ENCODE measurements around the gene KLB. TPM values are rescaled to one million over a fixed set of nuclear protein-coding genes. Genes with fewer than 3 reads are reported as not detected.
"Not testable (repeated sequence)": the region's sequence is repeated elsewhere in the genome, so short reads cannot be mapped to it uniquely, and the experiment has no call there.

KLB gene
- total and polyA plus RNA-seq, 4 experiments from 2014 or later, result 0.06 TPM; not detected in 3

DNA sequence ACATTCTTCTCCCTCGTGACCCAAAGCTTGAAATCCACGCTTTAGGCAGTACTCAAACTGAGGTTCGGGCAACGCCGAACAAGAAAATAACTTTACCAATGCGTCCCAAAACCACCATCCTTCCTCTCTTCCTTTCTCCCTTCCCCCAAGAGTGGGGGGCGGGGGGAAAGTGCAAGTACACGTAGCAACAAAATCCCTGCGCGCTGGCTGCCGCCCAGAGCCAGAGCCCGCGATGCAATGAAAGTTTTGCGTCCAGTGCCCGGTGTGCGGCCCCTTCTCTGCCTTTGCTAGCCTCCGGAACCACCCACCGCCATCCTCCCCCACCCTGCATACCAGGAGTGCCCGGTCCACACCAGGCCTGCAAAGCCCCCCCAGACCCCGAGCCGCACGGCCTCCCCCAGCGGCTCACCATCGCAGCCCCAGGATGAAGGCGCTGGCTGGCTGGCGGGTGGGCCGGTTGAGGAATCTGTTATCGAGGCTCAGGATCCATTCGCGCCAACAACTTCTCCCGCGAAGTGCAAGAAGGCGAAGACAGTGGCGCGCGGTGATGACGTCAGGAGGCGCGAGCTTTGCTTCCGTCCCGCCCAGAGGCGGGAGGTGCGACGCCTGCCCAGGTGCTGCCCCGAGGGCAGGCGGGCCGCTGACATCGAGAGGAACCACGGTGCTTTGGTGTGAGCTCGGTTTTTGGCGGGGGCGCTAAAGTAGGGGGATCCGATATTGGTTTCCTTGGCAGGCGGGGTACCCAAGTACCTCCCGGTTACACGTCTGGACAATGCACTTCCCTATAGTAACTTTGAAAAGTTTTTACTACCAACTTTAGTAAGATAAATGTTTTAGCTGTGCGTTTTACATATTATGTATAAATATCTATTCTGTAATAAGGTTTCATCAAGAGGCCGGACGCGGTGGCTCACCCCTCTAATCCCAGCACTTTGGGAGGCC lies 40.6 kb upstream of the KLB start, which contains the start of gene RFC1:
Gene RFC1 (minus strand): TSS at position 533 of the 942 bp plus-strand sequence. CDS start 121 bp downstream, at position 412.
- intact Hi-C loops (cut with micrococcal nuclease), result loop anchor here (1.0 to 5.0 kb wide), 5 partner anchors 13 to 1679 kb away; partner anchors contain the start of genes LIAS, RELL1, RPL9 and WDR19
- H3K36me3 ChIP-seq (ENCODE audit: insufficient read depth, low read length), result no peaks in the 10 kb centered on the region
- CTCF ChIA-PET (ENCODE audit: partially characterized antibody), result interaction anchor here (1.0 to 2.4 kb wide), 5 partner anchors 9 to 80 kb away, joined by 3 to 7 read pairs (median 4); no protein-coding TSS in a partner anchor
- no peaks in the 10 kb centered on the region for H3K9me3 ChIP-seq (ENCODE audit: control insufficient read depth in 1 of 2, low read length in 2 of 2)
- no peaks in the 10 kb centered on the region for H3K27me3 Mint-ChIP-seq
- H3K4me1 ChIP-seq (ENCODE audit: insufficient read depth, low read length), result peaks cover 38% of the 10 kb centered on the region
- H3K27me3 ChIP-seq (ENCODE audit: insufficient read depth, low read length), result no peaks in the 10 kb centered on the region
- peak within 1 kb of the TSS; percentile 90 to 97 (median 94) for H3K27ac Mint-ChIP-seq
- peak within 1 kb of the TSS; percentile 90 to 96 (median 93) for H3K4me3 Mint-ChIP-seq
- DNase-seq, result peak; percentile 89 to 94 (median 90)
- peaks cover 22 to 44% (median 29%) of the 10 kb centered on the region in 4 donors for H3K4me1 Mint-ChIP-seq
- H3K36me3 Mint-ChIP-seq, result peaks cover 0 to 7% of the 10 kb centered on the region in 2 donors
- H3K27ac ChIP-seq (ENCODE audit: low read depth, low read length), result peak within 1 kb of the TSS; percentile 83
- peaks cover 0 to 8% (median 0%) of the 10 kb centered on the region in 8 donors for H3K9me3 Mint-ChIP-seq
- POLR2A ChIA-PET (ENCODE audit: partially characterized antibody), result interaction anchor here (0.7 to 4.9 kb wide), 12 partner anchors 9 to 331 kb away, joined by 3 to 52 read pairs (median 5); partner anchors contain the start of genes LIAS, RPL9, SMIM14 and UBE2K
- peak within 1 kb of the TSS; percentile 85 for H3K4me3 ChIP-seq (ENCODE audit: low read length in 2 of 2)

DNA sequence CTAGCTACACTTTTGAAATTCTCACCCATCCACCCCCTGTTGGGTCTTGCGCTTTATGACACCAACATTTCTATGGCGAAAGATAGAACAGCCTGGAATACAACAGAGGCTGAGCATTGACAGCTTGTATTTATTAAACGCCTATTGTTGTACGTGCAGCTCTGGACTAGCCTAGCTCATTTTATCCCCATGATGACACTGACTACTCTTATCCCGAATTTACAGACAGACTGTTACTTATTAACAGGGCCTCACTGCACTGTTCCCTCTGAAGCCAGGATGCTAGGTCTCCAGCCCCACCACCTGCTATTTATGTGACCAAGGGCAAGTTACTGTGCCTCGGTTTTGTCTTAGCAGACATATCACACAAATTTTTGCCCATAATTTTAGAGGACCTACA lies 39.6 kb upstream of the KLB start:
- Histone ChIP-seq H3K36me3 (ENCODE audit: insufficient read depth, low read length) (no peaks in the 10 kb centered on the region), H3K4me1 (ENCODE audit: insufficient read depth, low read length) (peaks cover 35% of the 10 kb centered on the region), H3K27me3 (ENCODE audit: insufficient read depth, low read length) (no peaks in the 10 kb centered on the region), H3K9me3 (ENCODE audit: control insufficient read depth in 1 of 2, low read length in 2 of 2) (no peaks in the 10 kb centered on the region), H3K27ac (ENCODE audit: low read depth, low read length) (no peak overlapping the region), H3K4me3 (ENCODE audit: low read length in 2 of 2) (no peak overlapping the region)
- Mint-ChIP-seq H3K4me1 (peaks cover 19 to 37% (median 26%) of the 10 kb centered on the region in 4 donors), H3K27me3 (no peaks in the 10 kb centered on the region), H3K4me3 (peak overlapping the region; percentile 50 to 96 (median 93)), H3K36me3 (peaks cover 0 to 5% of the 10 kb centered on the region in 2 donors), H3K9me3 (peaks cover 0 to 13% (median 5%) of the 10 kb centered on the region in 8 donors), H3K27ac (peak overlapping the region in 5 of 7 donors; percentile 59 to 96 (median 93))
- ChIA-PET POLR2A (ENCODE audit: partially characterized antibody) (interaction anchor here (1.3 to 4.9 kb wide), 4 partner anchors 10 to 91 kb away, joined by 5 to 52 read pairs (median 22); partner anchors contain the start of genes LIAS and RPL9), CTCF (ENCODE audit: partially characterized antibody) (interaction anchor here (1.1 to 2.4 kb wide), 3 partner anchors 10 to 15 kb away, joined by 3 to 7 read pairs (median 6); no protein-coding TSS in a partner anchor)
- intact Hi-C loops (cut with micrococcal nuclease), result loop anchor here (2.0 to 5.0 kb wide), 4 partner anchors 66 to 1680 kb away; partner anchors contain the start of genes LIAS, RELL1, RPL9 and WDR19
- DNase-seq, result no peak

DNA sequence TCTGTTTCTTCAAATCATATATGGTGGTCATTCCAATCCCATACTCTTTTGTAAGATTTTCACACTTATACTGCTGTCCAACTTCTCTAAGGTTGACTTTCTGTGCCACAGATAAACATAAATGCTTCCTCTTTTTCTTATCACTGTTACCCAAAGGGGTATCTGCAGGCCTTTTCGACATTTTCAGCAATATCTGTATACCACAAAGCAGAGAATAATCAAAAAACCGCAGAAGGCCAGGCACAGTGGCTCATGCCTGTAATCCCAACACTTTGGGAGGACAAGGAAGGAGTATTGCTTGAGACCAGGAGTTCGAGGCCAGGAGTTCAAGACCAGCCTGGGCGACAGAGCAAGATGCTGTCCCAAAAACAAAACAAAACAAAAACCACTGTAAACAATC lies 37.4 kb upstream of the KLB start:
- intact Hi-C loops (cut with micrococcal nuclease), result loop anchor here (5.0 kb wide), 2 partner anchors 187 to 1682 kb away; partner anchors contain the start of genes RELL1 and WDR19
- peaks cover 2 to 15% (median 7%) of the 10 kb centered on the region in 8 donors for H3K9me3 Mint-ChIP-seq
- peaks cover 0 to 1% of the 10 kb centered on the region in 2 donors for H3K27me3 Mint-ChIP-seq
- peaks cover 20% of the 10 kb centered on the region for H3K4me1 ChIP-seq (ENCODE audit: insufficient read depth, low read length)
- POLR2A ChIA-PET (ENCODE audit: partially characterized antibody), result no interaction called here
- H3K27ac ChIP-seq (ENCODE audit: low read depth, low read length), result no peak overlapping the region
- no peak overlapping the region for H3K4me3 ChIP-seq (ENCODE audit: low read length in 2 of 2)
- no peaks in the 10 kb centered on the region for H3K36me3 ChIP-seq (ENCODE audit: insufficient read depth, low read length)
- H3K27me3 ChIP-seq (ENCODE audit: insufficient read depth, low read length), result no peaks in the 10 kb centered on the region
- CTCF ChIA-PET (ENCODE audit: partially characterized antibody), result no interaction called here
- no peak for DNase-seq
- peaks cover 0 to 5% of the 10 kb centered on the region in 2 donors for H3K36me3 Mint-ChIP-seq
- H3K4me3 Mint-ChIP-seq, result no peak overlapping the region
- no peaks in the 10 kb centered on the region for H3K9me3 ChIP-seq (ENCODE audit: control insufficient read depth in 1 of 2, low read length in 2 of 2)
- peak overlapping the region in 3 of 7 donors; percentile 19 to 77 (median 30) for H3K27ac Mint-ChIP-seq
- peaks cover 11 to 26% (median 16%) of the 10 kb centered on the region in 4 donors for H3K4me1 Mint-ChIP-seq

DNA sequence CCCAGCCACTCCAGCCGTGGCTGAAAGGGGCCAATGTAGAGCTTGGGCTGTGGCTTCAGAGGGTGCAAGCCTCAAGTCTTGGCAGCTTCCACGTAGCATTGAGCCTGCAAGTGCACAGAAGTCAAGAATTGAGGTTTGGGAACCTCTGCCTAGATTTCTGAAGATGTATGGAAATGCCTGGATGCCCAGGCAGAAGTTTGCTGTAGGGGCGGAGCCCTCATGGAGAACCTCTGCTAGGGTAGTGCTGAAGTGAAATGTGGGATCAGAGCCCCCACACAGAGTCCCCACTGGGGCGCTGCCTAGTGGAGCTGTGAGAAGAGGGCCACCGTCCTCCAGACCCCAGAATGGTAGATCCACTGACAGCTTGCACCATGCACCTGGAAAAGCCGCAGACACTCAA lies 35.5 kb upstream of the KLB start:
- H3K4me3 ChIP-seq (ENCODE audit: low read length in 2 of 2); H3K36me3 ChIP-seq (ENCODE audit: insufficient read depth, low read length); H3K4me3 Mint-ChIP-seq; H3K27me3 Mint-ChIP-seq; H3K4me1 Mint-ChIP-seq; H3K27ac Mint-ChIP-seq; POLR2A ChIA-PET (ENCODE audit: partially characterized antibody); H3K27ac ChIP-seq (ENCODE audit: low read depth, low read length); H3K4me1 ChIP-seq (ENCODE audit: insufficient read depth, low read length); CTCF ChIA-PET (ENCODE audit: partially characterized antibody); H3K27me3 ChIP-seq (ENCODE audit: insufficient read depth, low read length); H3K36me3 Mint-ChIP-seq; H3K9me3 ChIP-seq (ENCODE audit: control insufficient read depth in 1 of 2, low read length in 2 of 2); DNase-seq; intact Hi-C loops (cut with micrococcal nuclease): not testable (repeated sequence)
- peaks cover 2 to 15% (median 7%) of the 10 kb centered on the region in 8 donors for H3K9me3 Mint-ChIP-seq

DNA sequence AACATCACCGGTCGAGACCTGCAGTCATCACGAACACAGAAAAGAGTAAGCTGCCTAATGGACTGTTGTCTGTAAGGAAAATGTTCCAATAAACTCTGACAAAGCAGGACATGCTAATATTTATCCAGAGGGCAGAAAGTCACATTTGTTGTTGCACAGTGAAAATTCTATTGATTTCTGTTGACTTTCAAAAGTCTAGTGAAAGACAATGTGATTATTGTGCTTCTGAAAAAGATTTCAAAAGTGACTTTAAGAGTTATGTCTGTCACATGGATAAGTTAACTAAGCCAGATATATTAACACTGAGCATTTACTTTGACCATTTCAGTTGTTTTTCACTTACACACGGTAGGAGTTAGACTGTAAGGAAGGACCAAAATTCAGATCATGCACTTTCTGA lies 31.3 kb upstream of the KLB start:
- no peak overlapping the region for H3K27ac Mint-ChIP-seq
- intact Hi-C loops (cut with micrococcal nuclease), result no loop called here
- Histone ChIP-seq H3K9me3 (ENCODE audit: control insufficient read depth in 1 of 2, low read length in 2 of 2) (no peaks in the 10 kb centered on the region), H3K4me1 (ENCODE audit: insufficient read depth, low read length) (no peaks in the 10 kb centered on the region), H3K36me3 (ENCODE audit: insufficient read depth, low read length) (no peaks in the 10 kb centered on the region), H3K27me3 (ENCODE audit: insufficient read depth, low read length) (no peaks in the 10 kb centered on the region), H3K4me3 (ENCODE audit: low read length in 2 of 2) (no peak overlapping the region), H3K27ac (ENCODE audit: low read depth, low read length) (no peak overlapping the region)
- H3K4me1 Mint-ChIP-seq, result no peaks in the 10 kb centered on the region
- CTCF ChIA-PET (ENCODE audit: partially characterized antibody), result no interaction called here
- no peaks in the 10 kb centered on the region for H3K36me3 Mint-ChIP-seq
- H3K9me3 Mint-ChIP-seq, result peaks cover 2 to 31% (median 20%) of the 10 kb centered on the region in 8 donors
- POLR2A ChIA-PET (ENCODE audit: partially characterized antibody), result no interaction called here
- peaks cover 7 to 10% of the 10 kb centered on the region in 2 donors for H3K27me3 Mint-ChIP-seq
- no peak overlapping the region for H3K4me3 Mint-ChIP-seq
- DNase-seq, result no peak

DNA sequence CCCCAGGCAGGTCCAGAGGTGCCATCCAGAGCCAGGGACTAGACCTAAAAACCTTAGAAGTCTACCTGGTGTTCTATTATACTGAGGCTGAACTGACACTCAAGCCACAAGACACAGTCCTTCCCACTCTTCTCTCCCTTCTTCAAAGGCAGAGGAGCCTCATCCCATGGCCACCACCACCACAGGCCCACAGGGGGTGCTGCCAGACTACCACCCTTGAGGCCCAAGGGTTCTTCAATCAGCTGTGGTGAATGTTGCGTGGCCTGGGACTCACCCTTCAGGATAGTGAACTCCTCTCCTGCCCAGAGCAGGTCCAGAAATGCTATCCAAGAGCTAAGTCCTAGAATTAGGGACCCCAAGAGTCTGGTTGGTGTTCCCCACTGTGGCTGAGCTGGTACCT lies 23.0 kb upstream of the KLB start:
- Mint-ChIP-seq H3K4me1 (no peaks in the 10 kb centered on the region), H3K27ac (no peak overlapping the region), H3K9me3 (peaks cover 0 to 24% (median 15%) of the 10 kb centered on the region in 8 donors), H3K27me3 (peaks cover 10 to 18% of the 10 kb centered on the region in 2 donors), H3K36me3 (no peaks in the 10 kb centered on the region), H3K4me3 (no peak overlapping the region)
- no peaks in the 10 kb centered on the region for H3K4me1 ChIP-seq (ENCODE audit: insufficient read depth, low read length)
- ChIA-PET CTCF (ENCODE audit: partially characterized antibody) (no interaction called here), POLR2A (ENCODE audit: partially characterized antibody) (no interaction called here)
- H3K4me3 ChIP-seq (ENCODE audit: low read length in 2 of 2), result no peak overlapping the region
- no peaks in the 10 kb centered on the region for H3K36me3 ChIP-seq (ENCODE audit: insufficient read depth, low read length)
- H3K9me3 ChIP-seq (ENCODE audit: control insufficient read depth in 1 of 2, low read length in 2 of 2), result no peaks in the 10 kb centered on the region
- intact Hi-C loops (cut with micrococcal nuclease), result no loop called here
- H3K27ac ChIP-seq (ENCODE audit: low read depth, low read length), result no peak overlapping the region
- DNase-seq, result no peak
- H3K27me3 ChIP-seq (ENCODE audit: insufficient read depth, low read length), result no peaks in the 10 kb centered on the region

DNA sequence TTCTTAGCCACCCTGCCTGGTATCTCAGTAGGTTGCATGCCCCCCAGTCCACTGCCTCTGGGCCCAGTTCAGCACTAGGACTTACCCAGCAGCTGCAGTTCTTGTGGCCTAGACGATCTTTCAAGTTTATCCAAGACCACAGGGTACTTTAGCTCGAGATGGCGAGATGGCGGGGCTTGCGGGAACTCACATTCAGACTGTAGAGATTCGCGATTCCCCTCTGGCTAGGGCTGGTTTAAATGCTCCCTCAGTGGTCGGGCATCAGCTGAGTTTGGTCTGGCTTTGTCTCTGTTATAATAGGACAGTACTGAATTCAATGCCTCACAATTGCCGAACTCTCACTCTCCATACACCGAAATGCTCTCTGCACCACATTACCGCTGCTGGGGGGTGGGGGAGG lies 22.2 kb upstream of the KLB start:
- H3K4me1 Mint-ChIP-seq, result no peaks in the 10 kb centered on the region
- no peak overlapping the region for H3K27ac Mint-ChIP-seq
- H3K9me3 Mint-ChIP-seq, result peaks cover 0 to 15% (median 8%) of the 10 kb centered on the region in 8 donors
- no peak for DNase-seq
- peaks cover 7 to 18% of the 10 kb centered on the region in 2 donors for H3K27me3 Mint-ChIP-seq
- Histone ChIP-seq H3K27ac (ENCODE audit: low read depth, low read length) (no peak overlapping the region), H3K4me3 (ENCODE audit: low read length in 2 of 2) (no peak overlapping the region), H3K4me1 (ENCODE audit: insufficient read depth, low read length) (no peaks in the 10 kb centered on the region), H3K36me3 (ENCODE audit: insufficient read depth, low read length) (no peaks in the 10 kb centered on the region), H3K9me3 (ENCODE audit: control insufficient read depth in 1 of 2, low read length in 2 of 2) (no peaks in the 10 kb centered on the region), H3K27me3 (ENCODE audit: insufficient read depth, low read length) (no peaks in the 10 kb centered on the region)
- intact Hi-C loops (cut with micrococcal nuclease), result no loop called here
- H3K4me3 Mint-ChIP-seq, result no peak overlapping the region
- ChIA-PET CTCF (ENCODE audit: partially characterized antibody) (no interaction called here), POLR2A (ENCODE audit: partially characterized antibody) (no interaction called here)
- no peaks in the 10 kb centered on the region for H3K36me3 Mint-ChIP-seq

Measured in CD4-positive, alpha-beta memory T cell (primary cell).